GM12874 (cell line): ENCODE results near the gene TICAM1.

Source experiments
- CTCF ChIP-seq: IDR thresholded peaks from 2 replicates; pipeline ENCODE4 v1.5.1; 2011; ENCODE audit warnings: low read depth, mild to moderate bottlenecking, control low read depth, low read length, moderate library complexity; ENCODE audit not compliant: insufficient read depth

Gene TICAM1

DNA sequence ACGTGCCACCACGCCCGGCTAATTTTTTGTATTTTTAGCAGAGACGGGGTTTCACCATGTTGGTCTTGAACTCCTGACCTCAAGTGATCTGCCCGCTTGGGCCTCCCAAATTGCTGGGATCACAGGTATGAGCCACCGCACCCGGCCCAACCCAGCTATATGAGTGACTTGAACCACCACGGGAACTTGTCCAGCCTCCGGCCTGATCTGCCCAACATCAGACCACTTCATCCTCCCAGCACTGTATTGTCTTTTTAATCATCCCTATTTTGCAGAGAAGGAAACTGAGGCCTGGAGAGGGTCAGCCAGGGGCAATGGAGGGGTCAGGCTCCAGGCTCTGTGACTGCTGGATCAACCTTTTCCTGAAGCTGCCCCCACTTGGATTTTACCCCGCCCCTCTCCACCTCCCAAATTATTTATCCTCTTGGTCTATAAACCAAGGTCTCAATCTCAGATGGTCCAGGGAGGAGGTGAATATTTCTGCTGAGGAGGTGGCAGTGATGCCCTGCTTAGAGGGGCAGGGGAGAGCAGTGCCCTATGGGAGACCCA, 36.8 kb upstream of the TICAM1 start:
- TF ChIP-seq CTCF, result no peak

- no peak for TF ChIP-seq CTCF
These were observed 36.2 kb upstream of the TICAM1 start, which contains the start of gene PLIN3 for GRCh38 chr19:4867534-4868285. Gene PLIN3, minus strand, starts transcription at chr19:4867667. Its CDS starts 6,273 bp downstream, at chr19:4861394.

- TF ChIP-seq CTCF, result no peak
These were observed 35.3 kb upstream of the TICAM1 start for GRCh38 chr19:4866595-4867424.

DNA sequence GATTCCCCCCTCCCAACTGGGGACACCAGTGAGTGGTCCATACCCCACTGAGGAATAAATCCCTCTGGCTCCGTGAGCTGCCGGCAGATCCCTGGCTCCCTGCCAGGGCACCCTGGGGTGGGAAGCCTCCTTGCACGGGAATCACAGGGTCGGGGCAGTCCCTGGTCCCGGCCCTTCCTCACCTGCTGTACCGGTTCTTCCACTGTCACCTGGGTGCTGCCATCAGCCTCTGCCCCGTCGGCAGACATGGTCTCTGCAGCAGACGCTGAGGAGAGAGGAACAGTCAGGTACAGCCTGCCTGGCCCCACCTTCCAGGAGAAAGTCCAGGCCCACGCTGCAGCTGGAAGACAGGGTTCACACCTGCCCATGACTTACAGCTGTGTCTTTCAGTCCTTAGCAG, 29.6 kb upstream of the TICAM1 start:
- TF ChIP-seq CTCF, result no peak

GRCh38 chr19:4859697-4860096, 28.2 kb upstream of the TICAM1 start:
- no peak for TF ChIP-seq CTCF

GRCh38 chr19:4852484-4852883, 21.0 kb upstream of the TICAM1 start:
- TF ChIP-seq CTCF, result no peak
